IPS-11a (cell line): Measurements from ENCODE around the gene AKTIP.
"Not testable (repeated sequence)": the region's sequence is repeated elsewhere in the genome, so short reads cannot be mapped to it uniquely, and the experiment has no call there.

Experiments
- H3K4me3 ChIP-seq: one replicate; pipeline ENCODE4 v1.5.1; 2013; ENCODE audit warnings: low read depth, low read length, control low read depth

The AKTIP gene

GRCh38 chr16:53502331-53503269 is at the start of gene AKTIP:
AKTIP (minus strand) TSS chr16:53503209; CDS start chr16:53500259, 2,950 bp downstream.
- peak within 1 kb of the TSS; percentile 83 for H3K4me3 ChIP-seq

GRCh38 chr16:53549970-53550690 is 47.1 kb upstream of the AKTIP start:
- H3K4me3 ChIP-seq = no peak overlapping the region

DNA sequence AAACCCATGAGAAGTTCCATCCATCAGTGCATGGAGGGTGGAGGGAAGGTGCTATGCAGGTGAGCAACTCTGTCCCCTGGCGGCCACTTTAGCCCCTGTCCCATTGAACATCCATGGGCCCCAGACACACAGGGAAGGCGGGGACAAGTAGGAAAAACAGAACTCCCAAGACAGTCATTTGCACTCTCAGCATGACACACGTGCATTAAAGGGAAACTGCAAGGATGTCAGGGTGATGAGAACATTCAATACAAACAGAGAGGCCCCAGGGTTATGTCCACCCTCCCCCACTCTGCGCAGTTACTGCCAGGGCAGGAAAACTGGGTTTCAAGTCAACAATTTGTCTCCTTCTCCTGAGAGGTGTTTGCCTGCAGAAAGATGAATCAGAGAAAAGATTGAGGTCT is 44.0 kb upstream of the AKTIP start:
- H3K4me3 ChIP-seq = no peak overlapping the region

DNA sequence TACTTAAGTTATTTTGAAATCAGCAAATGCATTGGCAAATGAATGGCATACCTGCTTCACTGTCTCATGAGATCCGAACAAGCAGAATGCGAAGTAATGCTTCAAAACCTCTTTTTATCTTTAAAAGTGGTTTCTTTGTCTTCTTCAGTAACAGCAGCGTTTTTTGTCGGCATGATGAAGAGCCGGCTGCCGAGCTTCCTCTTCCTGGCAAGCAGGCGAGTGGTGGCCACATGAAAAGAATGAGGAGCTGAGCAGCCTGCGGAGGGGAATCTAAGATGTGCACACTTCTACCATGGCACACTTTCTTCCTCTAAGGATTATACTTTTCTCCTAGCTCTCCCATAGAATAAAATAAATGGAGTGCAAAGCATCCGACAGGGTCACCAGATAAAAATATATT is 42.4 kb upstream of the AKTIP start:
- no peak overlapping the region for H3K4me3 ChIP-seq

DNA sequence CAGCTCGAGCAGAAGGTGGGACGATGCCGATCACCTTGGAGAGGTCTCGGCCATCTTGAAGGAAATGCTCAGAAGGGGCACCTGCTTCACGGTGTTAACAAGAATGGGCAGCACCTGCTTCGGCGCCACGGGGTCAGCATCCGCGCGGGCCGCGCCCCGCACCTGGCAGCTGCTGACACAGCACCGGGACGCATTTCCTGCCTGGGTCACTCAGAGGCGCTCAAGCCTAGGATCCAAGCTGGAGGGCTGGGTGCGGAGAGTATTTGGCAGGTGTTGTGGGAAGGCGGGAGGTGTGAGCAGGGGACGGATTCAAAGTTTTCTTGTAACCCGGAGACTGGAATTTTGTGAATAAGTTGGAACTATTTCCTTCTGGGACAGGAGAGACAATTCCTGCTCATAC is 39.3 kb upstream of the AKTIP start:
- H3K4me3 ChIP-seq = no peak overlapping the region

DNA sequence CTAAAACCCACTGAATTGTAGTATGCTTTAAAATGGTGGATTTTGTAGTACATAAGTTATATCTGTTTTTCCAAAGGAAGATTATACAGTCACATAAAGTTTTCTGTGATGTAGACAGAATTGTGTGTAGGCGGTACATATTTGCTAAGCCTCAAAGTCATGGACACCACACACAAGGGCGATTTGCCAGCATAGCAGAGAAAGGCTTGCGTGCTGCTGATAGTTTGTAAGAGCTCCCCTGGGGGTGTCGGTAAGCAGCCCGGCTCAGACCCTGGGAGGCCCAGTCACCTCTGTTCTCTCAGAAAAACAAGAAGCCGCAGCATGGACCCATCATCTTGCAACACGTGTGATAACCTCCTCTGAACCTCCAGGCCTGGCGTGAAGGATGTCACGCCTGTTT is 38.3 kb upstream of the AKTIP start:
- H3K4me3 ChIP-seq = no peak overlapping the region

- not testable (repeated sequence) for H3K4me3 ChIP-seq
Measured at GRCh38 chr16:53539759-53540718, 37.0 kb upstream of the AKTIP start.

GRCh38 chr16:53539346-53539745 is 36.3 kb upstream of the AKTIP start:
- not testable (repeated sequence) for H3K4me3 ChIP-seq

DNA sequence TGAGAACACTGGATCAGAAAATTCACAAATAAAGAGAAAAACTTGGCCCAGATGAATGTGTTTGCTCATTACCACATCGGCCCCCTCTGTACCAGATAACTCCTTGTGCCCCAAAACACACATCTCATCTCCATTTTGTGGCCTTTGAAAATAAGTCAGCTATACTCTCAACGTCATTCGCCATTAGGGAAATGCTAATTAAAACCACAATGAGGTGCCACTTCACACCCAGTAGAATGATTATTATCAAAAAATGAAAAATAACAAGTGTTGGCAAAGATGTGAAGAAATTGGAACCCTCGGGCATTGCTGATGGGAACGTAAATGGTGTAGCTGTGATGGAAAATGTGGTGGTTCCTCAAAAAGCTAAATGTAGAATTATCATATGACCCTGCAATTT is 34.6 kb upstream of the AKTIP start:
- no peak overlapping the region for H3K4me3 ChIP-seq

- H3K4me3 ChIP-seq = no peak overlapping the region
Measured at GRCh38 chr16:53534206-53534605, 31.2 kb upstream of the AKTIP start.

DNA sequence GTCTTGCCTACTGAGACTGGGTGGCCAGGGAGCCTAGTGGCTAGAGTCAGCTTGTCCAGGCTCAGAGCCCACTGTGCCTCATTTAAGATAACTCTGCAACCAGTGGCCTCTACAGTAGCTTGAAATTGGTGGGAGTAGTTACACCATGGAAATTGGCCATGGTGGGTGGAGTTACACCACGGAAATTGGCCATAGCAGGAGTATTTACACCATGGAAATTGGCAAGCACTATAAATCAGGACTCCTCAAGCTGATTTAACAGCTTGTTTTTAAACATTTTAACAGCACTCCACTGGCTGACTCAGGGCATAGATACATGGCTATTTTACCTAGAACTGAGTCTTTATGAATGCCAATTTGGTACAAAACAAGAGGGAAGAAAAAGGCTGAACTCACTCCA is 27.7 kb upstream of the AKTIP start:
- H3K4me3 ChIP-seq = no peak overlapping the region

DNA sequence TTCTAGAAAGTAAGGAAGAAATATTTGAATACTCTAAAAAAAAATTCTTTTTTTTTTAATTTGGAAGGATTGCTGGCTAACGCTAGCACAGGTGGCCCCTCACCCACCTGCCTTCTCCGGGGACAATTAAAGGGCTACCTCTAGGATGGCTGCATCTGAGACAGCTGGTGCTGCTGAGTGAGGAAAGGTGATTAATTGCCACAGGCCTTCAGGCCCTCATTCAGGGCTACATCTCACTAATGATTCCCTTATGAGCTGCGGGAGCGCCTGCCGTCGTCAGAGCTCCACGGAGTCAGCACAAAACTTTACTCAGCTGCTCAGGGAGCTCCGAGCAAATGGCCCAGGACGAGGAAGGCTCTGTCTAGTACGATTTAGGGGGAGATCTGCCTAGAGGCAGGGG is 27.0 kb upstream of the AKTIP start:
- no peak overlapping the region for H3K4me3 ChIP-seq

- H3K4me3 ChIP-seq = no peak overlapping the region
Measured at GRCh38 chr16:53529513-53529912, 26.5 kb upstream of the AKTIP start.

GRCh38 chr16:53528797-53529196 is 25.8 kb upstream of the AKTIP start:
- no peak overlapping the region for H3K4me3 ChIP-seq

DNA sequence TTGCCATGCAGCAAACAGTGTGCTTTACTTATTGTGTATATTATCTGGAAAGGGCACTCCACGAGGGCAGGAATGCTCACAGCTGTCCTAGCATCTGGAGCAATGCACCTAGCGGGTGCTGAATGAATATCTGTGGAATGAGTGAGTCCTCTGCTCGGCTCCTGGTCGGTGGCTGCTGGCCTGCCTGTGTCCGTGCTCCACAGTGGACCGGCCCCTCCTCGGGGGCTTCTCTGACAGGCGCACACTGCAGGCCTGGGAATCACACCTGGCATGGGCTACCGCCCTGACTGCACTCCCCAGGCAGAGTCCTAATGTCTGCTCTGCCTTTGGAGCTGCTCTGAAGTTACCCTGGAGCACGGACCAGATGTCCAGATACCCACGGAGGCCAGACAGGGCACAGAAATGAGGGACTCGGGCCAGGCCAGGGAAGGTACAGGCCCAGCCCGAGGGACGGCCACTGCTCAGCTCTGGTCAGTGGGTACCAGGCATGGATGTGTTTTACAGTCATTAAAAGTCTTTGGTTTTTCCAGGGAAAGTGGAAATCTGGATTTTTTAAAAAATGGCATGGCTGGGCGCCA is 21.1 kb upstream of the AKTIP start:
- H3K4me3 ChIP-seq = no peak overlapping the region

DNA sequence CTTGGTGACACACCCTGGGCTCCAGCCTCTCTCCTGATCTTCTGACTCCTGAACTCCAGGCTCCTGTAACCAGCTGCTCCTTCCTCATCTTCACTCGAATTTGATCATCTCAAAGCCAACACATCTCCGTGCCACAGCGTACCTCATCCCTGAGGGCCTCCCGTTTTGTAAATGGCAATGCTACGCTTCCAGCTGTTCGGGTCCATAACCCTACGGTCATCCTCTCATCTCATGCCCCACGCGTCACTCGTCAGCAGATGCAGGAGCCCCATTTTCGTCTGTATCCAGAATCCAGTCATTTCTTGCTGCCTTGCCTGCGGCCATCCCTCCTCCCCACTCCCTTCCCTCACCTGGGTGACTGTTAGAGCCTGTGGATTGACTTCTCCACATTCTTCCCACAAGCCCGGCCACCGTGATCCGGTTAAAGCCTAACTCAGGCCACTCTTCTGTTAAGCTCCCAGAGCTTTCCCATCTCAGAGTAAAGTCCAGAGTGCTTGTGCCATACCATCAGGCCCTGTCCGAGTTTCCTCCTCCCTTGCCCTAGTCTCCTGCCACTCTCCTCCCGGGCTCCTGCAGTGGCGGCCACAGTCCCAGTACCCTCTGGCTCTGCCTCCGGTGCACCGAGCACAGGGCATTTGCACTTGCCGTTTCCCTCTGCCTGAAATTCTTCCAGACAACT is 20.3 kb upstream of the AKTIP start:
- H3K4me3 ChIP-seq = no peak overlapping the region

- H3K4me3 ChIP-seq = no peak overlapping the region
Measured at GRCh38 chr16:53519417-53520091, 16.5 kb upstream of the AKTIP start.

DNA sequence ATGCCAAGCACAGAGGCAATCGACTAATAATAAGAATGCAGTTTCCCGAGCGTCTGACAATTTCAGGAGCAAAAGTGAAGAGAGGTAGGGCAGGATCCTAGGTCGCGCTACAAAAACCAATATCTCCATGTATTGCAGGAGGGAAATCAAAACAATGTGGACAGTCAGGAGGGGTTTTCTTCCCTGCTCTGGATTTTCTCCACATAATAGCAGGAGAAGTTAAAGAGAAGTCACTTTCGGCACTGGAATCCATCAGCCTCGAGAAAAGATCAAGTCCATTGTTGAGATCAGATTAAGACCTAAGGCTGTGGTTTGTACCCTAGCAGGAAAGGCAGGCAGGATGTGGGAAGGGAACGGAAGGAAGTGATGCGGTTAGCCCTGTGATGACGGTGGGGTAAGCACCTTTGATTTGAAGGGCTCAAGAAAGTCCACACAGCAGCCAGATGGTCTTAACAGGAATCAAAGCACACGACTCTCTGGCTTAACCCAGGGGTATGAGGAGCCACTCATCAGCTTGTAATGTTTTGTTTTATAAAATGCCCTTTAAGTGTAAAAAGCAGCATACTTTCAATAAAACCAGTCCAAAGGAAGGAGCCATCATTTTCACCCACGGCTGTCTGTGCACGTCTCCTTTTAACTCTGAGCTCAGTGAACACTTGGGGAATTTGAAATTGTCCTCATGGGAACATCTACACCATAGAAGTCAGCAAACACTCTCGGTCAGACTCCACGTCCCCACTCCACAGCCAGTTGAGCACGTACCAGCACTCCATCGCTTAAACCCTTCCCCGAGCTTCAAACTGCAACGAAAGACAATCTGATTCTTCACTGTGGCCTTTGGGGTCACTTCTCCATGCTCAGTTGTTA is 15.8 kb upstream of the AKTIP start:
- H3K4me3 ChIP-seq = no peak overlapping the region

DNA sequence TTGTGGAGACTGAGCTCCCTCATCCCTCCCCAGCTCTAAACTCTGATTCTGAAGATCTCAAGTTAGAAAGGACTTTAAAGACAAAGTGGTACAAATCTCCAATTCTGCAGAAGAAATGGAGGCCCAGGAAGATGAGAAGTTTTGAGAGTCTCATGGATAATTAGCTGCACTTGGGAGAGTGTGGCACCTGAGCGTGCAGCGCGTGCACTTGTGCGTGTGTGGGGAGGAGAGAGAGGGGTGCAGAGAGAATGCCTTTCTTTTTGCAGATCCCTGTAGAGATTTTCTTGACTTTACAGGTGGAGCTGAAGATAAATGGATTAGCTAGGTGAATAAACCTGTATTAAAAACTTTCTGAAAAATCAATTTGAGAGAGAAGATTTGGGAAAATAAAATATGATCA is 14.8 kb upstream of the AKTIP start:
- H3K4me3 ChIP-seq = no peak overlapping the region
